ENCODE results near the gene MAGEA4.

MAGEA4 gene

DNA sequence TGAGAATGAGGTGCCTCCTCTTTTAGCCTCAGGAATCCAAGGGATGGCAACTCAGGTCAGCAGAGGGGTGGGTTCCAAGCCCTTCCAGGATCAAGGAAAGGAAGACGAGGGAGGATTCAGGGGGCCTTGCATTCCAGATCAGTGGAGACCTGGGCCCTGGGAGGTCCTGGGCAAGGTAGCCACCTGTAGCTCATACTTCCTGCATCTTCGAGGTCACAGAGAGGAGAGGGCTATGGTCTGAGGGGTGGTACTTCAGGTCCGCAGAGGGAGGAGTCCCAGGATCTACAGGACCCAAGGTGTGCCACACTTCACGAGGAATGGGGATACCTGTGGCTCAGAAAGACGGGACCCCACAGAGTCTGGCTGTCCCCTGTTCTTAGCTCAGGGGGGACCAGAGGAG lies 9.2 kb downstream of the MAGEA4 start:
- Histone ChIP-seq H3K9me3 (ENCODE audit: control insufficient read depth, low read length) (no peaks in the 10 kb centered on the region), H3K4me3 (ENCODE audit: insufficient read depth, low read depth, low read length, poor library complexity, severe bottlenecking) (no peak overlapping the region), H3K36me3 (ENCODE audit: control insufficient read depth, insufficient read depth, low read length) (no peaks in the 10 kb centered on the region), H3K4me1 (ENCODE audit: control insufficient read depth, insufficient read depth, low read length, poor library complexity, severe bottlenecking) (no peaks in the 10 kb centered on the region), H3K27ac (ENCODE audit: insufficient read depth, low read length, poor library complexity, severe bottlenecking) (no peak overlapping the region), H3K27me3 (replicated peaks; ENCODE audit: control insufficient read depth, insufficient read depth, low read length, poor library complexity, severe bottlenecking) (no peaks in the 10 kb centered on the region)
- DNase-seq, result no peak

GRCh38 chrX:151922692-151923091 lies 10.0 kb downstream of the MAGEA4 start:
- no peaks in the 10 kb centered on the region for H3K36me3 ChIP-seq (ENCODE audit: control insufficient read depth, insufficient read depth, low read length)
- no peak overlapping the region for H3K27ac ChIP-seq (ENCODE audit: insufficient read depth, low read length, poor library complexity, severe bottlenecking)
- no peak for DNase-seq
- no peaks in the 10 kb centered on the region for H3K9me3 ChIP-seq (ENCODE audit: control insufficient read depth, low read length)
- no peaks in the 10 kb centered on the region for H3K27me3 ChIP-seq (replicated peaks; ENCODE audit: control insufficient read depth, insufficient read depth, low read length, poor library complexity, severe bottlenecking)
- no peak overlapping the region for H3K4me3 ChIP-seq (ENCODE audit: insufficient read depth, low read depth, low read length, poor library complexity, severe bottlenecking)
- no peaks in the 10 kb centered on the region for H3K4me1 ChIP-seq (ENCODE audit: control insufficient read depth, insufficient read depth, low read length, poor library complexity, severe bottlenecking)

- no peak overlapping the region for H3K27ac ChIP-seq (ENCODE audit: insufficient read depth, low read length, poor library complexity, severe bottlenecking)
These were observed 11.0 kb downstream of the MAGEA4 start for GRCh38 chrX:151923648-151924047.

DNA sequence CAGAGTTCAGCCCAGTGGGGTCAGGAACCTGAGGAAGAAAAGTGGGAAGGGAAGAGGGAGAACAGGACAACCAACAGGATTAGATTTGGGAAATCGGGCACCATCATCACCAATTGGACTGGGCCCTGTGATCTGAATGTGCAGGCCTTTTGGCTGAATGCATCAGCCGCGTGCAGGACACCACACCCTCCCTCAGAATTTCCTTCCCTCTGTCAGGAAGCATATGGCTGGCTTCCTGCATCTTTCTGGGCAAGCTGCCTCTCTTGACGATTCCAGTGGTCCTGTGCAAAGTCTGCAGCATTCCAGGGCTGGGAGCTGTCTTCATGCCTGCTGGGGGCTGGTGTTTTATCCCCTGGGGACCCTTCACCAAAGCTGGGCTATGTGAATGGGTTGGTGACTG lies 16.4 kb downstream of the MAGEA4 start:
- Histone ChIP-seq H3K36me3 (ENCODE audit: control insufficient read depth, insufficient read depth, low read length) (no peaks in the 10 kb centered on the region), H3K9me3 (ENCODE audit: control insufficient read depth, low read length) (no peaks in the 10 kb centered on the region), H3K4me3 (ENCODE audit: insufficient read depth, low read depth, low read length, poor library complexity, severe bottlenecking) (no peak overlapping the region), H3K27ac (ENCODE audit: insufficient read depth, low read length, poor library complexity, severe bottlenecking) (no peak overlapping the region), H3K4me1 (ENCODE audit: control insufficient read depth, insufficient read depth, low read length, poor library complexity, severe bottlenecking) (no peaks in the 10 kb centered on the region), H3K27me3 (replicated peaks; ENCODE audit: control insufficient read depth, insufficient read depth, low read length, poor library complexity, severe bottlenecking) (no peaks in the 10 kb centered on the region)
- DNase-seq, result no peak

More at GRCh38 chrX:151923648-151924047, 11.0 kb downstream of the MAGEA4 start:
- Histone ChIP-seq H3K9me3 (ENCODE audit: control insufficient read depth, low read length) (no peaks in the 10 kb centered on the region), H3K4me3 (ENCODE audit: insufficient read depth, low read depth, low read length, poor library complexity, severe bottlenecking) (no peak overlapping the region), H3K27me3 (replicated peaks; ENCODE audit: control insufficient read depth, insufficient read depth, low read length, poor library complexity, severe bottlenecking) (no peaks in the 10 kb centered on the region), H3K36me3 (ENCODE audit: control insufficient read depth, insufficient read depth, low read length) (no peaks in the 10 kb centered on the region), H3K4me1 (ENCODE audit: control insufficient read depth, insufficient read depth, low read length, poor library complexity, severe bottlenecking) (no peaks in the 10 kb centered on the region)
- no peak for DNase-seq

DNA sequence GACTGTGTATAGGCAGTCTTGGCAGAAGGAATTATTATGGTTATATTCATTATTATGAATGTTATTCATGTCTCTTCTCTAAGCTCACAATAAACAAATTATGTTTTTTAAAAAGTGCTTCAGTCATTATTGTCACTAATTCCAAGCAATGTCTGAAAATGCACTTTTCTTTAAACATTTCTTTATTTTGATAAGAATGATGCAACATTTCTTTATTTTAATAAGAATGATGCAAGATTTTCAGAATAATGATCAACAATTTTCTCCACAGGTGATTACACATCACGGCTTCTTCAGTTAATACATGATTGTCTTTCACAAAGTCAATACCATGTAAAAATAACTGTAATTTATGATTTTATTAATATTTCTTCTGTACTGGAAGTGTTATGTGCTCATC lies 22.7 kb downstream of the MAGEA4 start:
- Histone ChIP-seq H3K27ac (ENCODE audit: insufficient read depth, low read length, poor library complexity, severe bottlenecking) (no peak overlapping the region), H3K4me3 (ENCODE audit: insufficient read depth, low read depth, low read length, poor library complexity, severe bottlenecking) (no peak overlapping the region), H3K36me3 (ENCODE audit: control insufficient read depth, insufficient read depth, low read length) (no peaks in the 10 kb centered on the region), H3K4me1 (ENCODE audit: control insufficient read depth, insufficient read depth, low read length, poor library complexity, severe bottlenecking) (no peaks in the 10 kb centered on the region), H3K27me3 (replicated peaks; ENCODE audit: control insufficient read depth, insufficient read depth, low read length, poor library complexity, severe bottlenecking) (no peaks in the 10 kb centered on the region), H3K9me3 (ENCODE audit: control insufficient read depth, low read length) (no peaks in the 10 kb centered on the region)
- DNase-seq, result no peak

GRCh38 chrX:151938172-151938571 lies 25.5 kb downstream of the MAGEA4 start:
- no peaks in the 10 kb centered on the region for H3K9me3 ChIP-seq (ENCODE audit: control insufficient read depth, low read length)
- no peaks in the 10 kb centered on the region for H3K27me3 ChIP-seq (replicated peaks; ENCODE audit: control insufficient read depth, insufficient read depth, low read length, poor library complexity, severe bottlenecking)
- no peak overlapping the region for H3K27ac ChIP-seq (ENCODE audit: insufficient read depth, low read length, poor library complexity, severe bottlenecking)
- no peaks in the 10 kb centered on the region for H3K36me3 ChIP-seq (ENCODE audit: control insufficient read depth, insufficient read depth, low read length)
- no peak overlapping the region for H3K4me3 ChIP-seq (ENCODE audit: insufficient read depth, low read depth, low read length, poor library complexity, severe bottlenecking)
- DNase-seq, result no peak
- H3K4me1 ChIP-seq (ENCODE audit: control insufficient read depth, insufficient read depth, low read length, poor library complexity, severe bottlenecking), result no peaks in the 10 kb centered on the region

DNA sequence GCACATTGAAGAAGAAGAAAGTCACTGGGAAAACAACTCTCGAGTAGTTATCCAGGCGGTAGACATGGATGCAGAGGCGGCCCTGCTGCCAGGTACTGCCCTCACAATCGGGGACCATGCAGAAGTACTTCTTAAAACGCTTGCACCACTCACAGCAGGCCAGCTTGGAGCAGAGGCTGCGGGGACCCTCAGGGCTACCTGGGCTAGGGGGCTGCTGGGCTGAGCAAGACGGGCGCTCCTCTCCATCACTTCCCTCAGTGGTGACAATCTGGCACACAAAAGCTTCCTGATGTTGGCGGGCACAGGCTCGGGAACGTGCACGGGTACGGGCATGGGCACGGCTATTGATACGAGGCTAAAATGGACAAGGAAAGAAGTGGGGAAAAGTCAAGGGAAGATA lies 42.0 kb downstream of the MAGEA4 start:
- Histone ChIP-seq H3K4me3 (ENCODE audit: insufficient read depth, low read depth, low read length, poor library complexity, severe bottlenecking) (no peak overlapping the region), H3K9me3 (ENCODE audit: control insufficient read depth, low read length) (no peaks in the 10 kb centered on the region), H3K36me3 (ENCODE audit: control insufficient read depth, insufficient read depth, low read length) (no peaks in the 10 kb centered on the region), H3K27ac (ENCODE audit: insufficient read depth, low read length, poor library complexity, severe bottlenecking) (no peak overlapping the region), H3K4me1 (ENCODE audit: control insufficient read depth, insufficient read depth, low read length, poor library complexity, severe bottlenecking) (no peaks in the 10 kb centered on the region), H3K27me3 (replicated peaks; ENCODE audit: control insufficient read depth, insufficient read depth, low read length, poor library complexity, severe bottlenecking) (no peaks in the 10 kb centered on the region)
- DNase-seq, result no peak

- no peaks in the 10 kb centered on the region for H3K9me3 ChIP-seq (ENCODE audit: control insufficient read depth, low read length)
- no peaks in the 10 kb centered on the region for H3K36me3 ChIP-seq (ENCODE audit: control insufficient read depth, insufficient read depth, low read length)
- H3K27ac ChIP-seq (ENCODE audit: insufficient read depth, low read length, poor library complexity, severe bottlenecking), result no peak overlapping the region
- no peaks in the 10 kb centered on the region for H3K27me3 ChIP-seq (replicated peaks; ENCODE audit: control insufficient read depth, insufficient read depth, low read length, poor library complexity, severe bottlenecking)
- H3K4me3 ChIP-seq (ENCODE audit: insufficient read depth, low read depth, low read length, poor library complexity, severe bottlenecking), result no peak overlapping the region
- no peak for DNase-seq
- no peaks in the 10 kb centered on the region for H3K4me1 ChIP-seq (ENCODE audit: control insufficient read depth, insufficient read depth, low read length, poor library complexity, severe bottlenecking)
These were observed 45.4 kb downstream of the MAGEA4 start for GRCh38 chrX:151958101-151958500.

- no peak overlapping the region for H3K27ac ChIP-seq (ENCODE audit: insufficient read depth, low read length, poor library complexity, severe bottlenecking)
- H3K4me3 ChIP-seq (ENCODE audit: insufficient read depth, low read depth, low read length, poor library complexity, severe bottlenecking), result no peak overlapping the region
- no peaks in the 10 kb centered on the region for H3K36me3 ChIP-seq (ENCODE audit: control insufficient read depth, insufficient read depth, low read length)
- H3K4me1 ChIP-seq (ENCODE audit: control insufficient read depth, insufficient read depth, low read length, poor library complexity, severe bottlenecking), result no peaks in the 10 kb centered on the region
- no peak for DNase-seq
- no peaks in the 10 kb centered on the region for H3K9me3 ChIP-seq (ENCODE audit: control insufficient read depth, low read length)
- H3K27me3 ChIP-seq (replicated peaks; ENCODE audit: control insufficient read depth, insufficient read depth, low read length, poor library complexity, severe bottlenecking), result no peaks in the 10 kb centered on the region
These were observed 49.3 kb downstream of the MAGEA4 start for GRCh38 chrX:151962034-151962433.

- no peak overlapping the region for H3K27ac ChIP-seq (ENCODE audit: insufficient read depth, low read length, poor library complexity, severe bottlenecking)
- no peaks in the 10 kb centered on the region for H3K9me3 ChIP-seq (ENCODE audit: control insufficient read depth, low read length)
- H3K4me1 ChIP-seq (ENCODE audit: control insufficient read depth, insufficient read depth, low read length, poor library complexity, severe bottlenecking), result no peaks in the 10 kb centered on the region
- DNase-seq, result no peak
- H3K4me3 ChIP-seq (ENCODE audit: insufficient read depth, low read depth, low read length, poor library complexity, severe bottlenecking), result no peak overlapping the region
- H3K27me3 ChIP-seq (replicated peaks; ENCODE audit: control insufficient read depth, insufficient read depth, low read length, poor library complexity, severe bottlenecking), result no peaks in the 10 kb centered on the region
- H3K36me3 ChIP-seq (ENCODE audit: control insufficient read depth, insufficient read depth, low read length), result no peaks in the 10 kb centered on the region
These were observed 53.5 kb downstream of the MAGEA4 start for GRCh38 chrX:151966236-151966635.

- Histone ChIP-seq H3K4me3 (ENCODE audit: insufficient read depth, low read depth, low read length, poor library complexity, severe bottlenecking) (no peak overlapping the region), H3K27ac (ENCODE audit: insufficient read depth, low read length, poor library complexity, severe bottlenecking) (no peak overlapping the region), H3K4me1 (ENCODE audit: control insufficient read depth, insufficient read depth, low read length, poor library complexity, severe bottlenecking) (no peaks in the 10 kb centered on the region), H3K9me3 (ENCODE audit: control insufficient read depth, low read length) (no peaks in the 10 kb centered on the region), H3K27me3 (replicated peaks; ENCODE audit: control insufficient read depth, insufficient read depth, low read length, poor library complexity, severe bottlenecking) (peaks cover 3% of the 10 kb centered on the region), H3K36me3 (ENCODE audit: control insufficient read depth, insufficient read depth, low read length) (no peaks in the 10 kb centered on the region)
- DNase-seq, result no peak
These were observed 57.3 kb downstream of the MAGEA4 start for GRCh38 chrX:151970027-151970426.
